Gastroesophageal sphincter (tissue), 3 donors: ENCODE results near the gene RYR2.
"Not testable (repeated sequence)": the region's sequence is repeated elsewhere in the genome, so short reads cannot be mapped to it uniquely, and the experiment has no call there.

Experiments used
- EP300 ChIP-seq: sonication (generic); formaldehyde crosslinking; IDR thresholded peaks from one replicate; pipeline ENCODE4 v1.6.1; 2017; ENCODE audit warnings: antibody characterized with exemption, mild to moderate bottlenecking
- POLR2A ChIP-seq, 2 donors: fragments of 450-650 bp; IDR thresholded peaks; one replicate each; pipeline ENCODE4 v1.6.1; 2017; ENCODE audit warnings: antibody characterized with exemption in 2 of 2, mild to moderate bottlenecking in 2 of 2, moderate library complexity in 1 of 2
- POLR2AphosphoS5 ChIP-seq: sonication (generic); formaldehyde crosslinking; IDR thresholded peaks from one replicate; pipeline ENCODE4 v1.6.1; 2017; ENCODE audit warnings: antibody characterized with exemption
- TF ChIP-seq, protein P1 (sequence below), 4 experiments: fragments of 200-600 bp in 2 of 4; fragments of 450-650 bp in 2 of 4; sonication (generic) in 1 of 4; IDR thresholded peaks; one replicate each; pipeline ENCODE4 v1.5.1; 2017 to 2019; ENCODE audit warnings: antibody characterized with exemption in 4 of 4, mild to moderate bottlenecking in 2 of 4, moderate library complexity in 2 of 4

DNA sequence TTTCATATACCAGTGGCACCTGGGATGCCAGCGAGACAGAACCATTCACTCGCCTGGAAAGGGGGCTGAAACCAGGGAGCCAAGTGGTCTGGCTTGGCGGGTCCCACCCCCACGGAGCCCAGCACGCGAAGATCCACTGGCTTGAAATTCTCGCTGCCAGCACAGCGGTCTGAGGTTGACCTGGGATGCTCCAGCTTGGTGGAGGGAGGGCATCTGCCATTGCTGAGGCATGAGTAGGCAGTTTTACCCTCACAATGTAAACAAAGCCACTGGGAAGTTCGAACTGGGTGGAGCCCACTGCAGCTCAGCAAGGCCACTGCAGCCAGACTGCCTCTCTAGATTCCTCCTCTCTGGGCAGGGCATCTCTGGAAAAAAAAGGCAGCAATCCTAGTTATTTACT lies 778.6 kb downstream of the RYR2 start:
- TF ChIP-seq, protein P1, sequence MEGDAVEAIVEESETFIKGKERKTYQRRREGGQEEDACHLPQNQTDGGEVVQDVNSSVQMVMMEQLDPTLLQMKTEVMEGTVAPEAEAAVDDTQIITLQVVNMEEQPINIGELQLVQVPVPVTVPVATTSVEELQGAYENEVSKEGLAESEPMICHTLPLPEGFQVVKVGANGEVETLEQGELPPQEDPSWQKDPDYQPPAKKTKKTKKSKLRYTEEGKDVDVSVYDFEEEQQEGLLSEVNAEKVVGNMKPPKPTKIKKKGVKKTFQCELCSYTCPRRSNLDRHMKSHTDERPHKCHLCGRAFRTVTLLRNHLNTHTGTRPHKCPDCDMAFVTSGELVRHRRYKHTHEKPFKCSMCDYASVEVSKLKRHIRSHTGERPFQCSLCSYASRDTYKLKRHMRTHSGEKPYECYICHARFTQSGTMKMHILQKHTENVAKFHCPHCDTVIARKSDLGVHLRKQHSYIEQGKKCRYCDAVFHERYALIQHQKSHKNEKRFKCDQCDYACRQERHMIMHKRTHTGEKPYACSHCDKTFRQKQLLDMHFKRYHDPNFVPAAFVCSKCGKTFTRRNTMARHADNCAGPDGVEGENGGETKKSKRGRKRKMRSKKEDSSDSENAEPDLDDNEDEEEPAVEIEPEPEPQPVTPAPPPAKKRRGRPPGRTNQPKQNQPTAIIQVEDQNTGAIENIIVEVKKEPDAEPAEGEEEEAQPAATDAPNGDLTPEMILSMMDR (IDR thresholded peaks at IDR 0.05), result not testable (repeated sequence)
- TF ChIP-seq POLR2A (IDR thresholded peaks at IDR 0.05); POLR2AphosphoS5; EP300: not testable (repeated sequence)
